ENCODE data around the gene DNM3. TPM values are rescaled to one million over a fixed set of nuclear protein-coding genes. Genes with fewer than 3 reads are reported as not detected.

DNM3 gene
- total RNA-seq, 1 donor from 2014 or later: 1.8 TPM

- H3K4me3 ChIP-seq (ENCODE audit: low read depth, low read length): no peak overlapping the region
- DNase-seq (ENCODE audit: low read depth): no peak
- no peak for TF ChIP-seq CTCF (conservative IDR thresholded peaks at IDR 0.05; ENCODE audit: low read depth, low read length)
Measured at GRCh38 chr1:171969226-171969625, 127.9 kb downstream of the DNM3 start.

GRCh38 chr1:171969813-171970212 lies 128.5 kb downstream of the DNM3 start:
- DNase-seq (ENCODE audit: low read depth): no peak
- TF ChIP-seq CTCF (conservative IDR thresholded peaks at IDR 0.05; ENCODE audit: low read depth, low read length): no peak
- no peak overlapping the region for H3K4me3 ChIP-seq (ENCODE audit: low read depth, low read length)

- no peak for DNase-seq (ENCODE audit: low read depth)
- no peak for TF ChIP-seq CTCF (conservative IDR thresholded peaks at IDR 0.05; ENCODE audit: low read depth, low read length)
- H3K4me3 ChIP-seq (ENCODE audit: low read depth, low read length): no peak overlapping the region
Measured at GRCh38 chr1:171972846-171973245, 131.5 kb downstream of the DNM3 start.

- no peak for DNase-seq (ENCODE audit: low read depth)
- TF ChIP-seq CTCF (conservative IDR thresholded peaks at IDR 0.05; ENCODE audit: low read depth, low read length): no peak
- no peak overlapping the region for H3K4me3 ChIP-seq (ENCODE audit: low read depth, low read length)
Measured at GRCh38 chr1:171973421-171973820, 132.1 kb downstream of the DNM3 start.

- TF ChIP-seq CTCF (conservative IDR thresholded peaks at IDR 0.05; ENCODE audit: low read depth, low read length): no peak
Measured at GRCh38 chr1:171981303-171981702, 140.0 kb downstream of the DNM3 start.

GRCh38 chr1:171983584-171983983 lies 142.3 kb downstream of the DNM3 start:
- DNase-seq (ENCODE audit: low read depth): no peak
- TF ChIP-seq CTCF (conservative IDR thresholded peaks at IDR 0.05; ENCODE audit: low read depth, low read length): peak; percentile 68

More at GRCh38 chr1:171981303-171981702, 140.0 kb downstream of the DNM3 start:
- H3K4me3 ChIP-seq (ENCODE audit: low read depth, low read length): no peak overlapping the region
- DNase-seq (ENCODE audit: low read depth): no peak

GRCh38 chr1:171984262-171984661 lies 143.0 kb downstream of the DNM3 start:
- H3K4me3 ChIP-seq (ENCODE audit: low read depth, low read length): no peak overlapping the region
- no peak for TF ChIP-seq CTCF (conservative IDR thresholded peaks at IDR 0.05; ENCODE audit: low read depth, low read length)
- no peak for DNase-seq (ENCODE audit: low read depth)

More at GRCh38 chr1:171983584-171983983, 142.3 kb downstream of the DNM3 start:
- H3K4me3 ChIP-seq (ENCODE audit: low read depth, low read length): no peak overlapping the region

All from epithelial cell of proximal tubule (primary cell).